GM18502 (cell line): ENCODE results near the gene TMEM161A.
"Not testable (repeated sequence)": the region's sequence is repeated elsewhere in the genome, so short reads cannot be mapped to it uniquely, and the experiment has no call there.

ENCODE experiments used
- ATAC-seq: cut with Tn5 transposase; IDR thresholded peaks from one replicate; pipeline ENCODE4 v1.9.1; 2021; ENCODE audit warnings: mild to moderate bottlenecking; ENCODE audit not compliant: unreplicated experiment, poor library complexity

Gene TMEM161A

GRCh38 chr19:19138109-19138981 is at the start of gene TMEM161A:
Gene TMEM161A (minus strand): TSS chr19:19138478. CDS start chr19:19138428, 50 bp downstream.
- peak; percentile 97 for ATAC-seq

GRCh38 chr19:19186742-19187141 is 48.5 kb upstream of the TMEM161A start:
- ATAC-seq: no peak

GRCh38 chr19:19185853-19186740 is 47.8 kb upstream of the TMEM161A start:
- no peak for ATAC-seq

- no peak for ATAC-seq
Measured at GRCh38 chr19:19181488-19181998, 43.3 kb upstream of the TMEM161A start.

GRCh38 chr19:19179548-19180441 is 41.5 kb upstream of the TMEM161A start:
- no peak for ATAC-seq

GRCh38 chr19:19176950-19177349 is 38.7 kb upstream of the TMEM161A start:
- no peak for ATAC-seq

- not testable (repeated sequence) for ATAC-seq
Measured at GRCh38 chr19:19173243-19173642, 35.0 kb upstream of the TMEM161A start.

GRCh38 chr19:19171821-19172532 is 33.7 kb upstream of the TMEM161A start:
- no peak for ATAC-seq

- ATAC-seq: no peak
Measured at GRCh38 chr19:19170873-19171672, 32.8 kb upstream of the TMEM161A start.

- peak; percentile 92 for ATAC-seq
Measured at GRCh38 chr19:19170053-19170872, 32.0 kb upstream of the TMEM161A start, which contains the start of gene MEF2B. Gene MEF2B (minus strand): TSS chr19:19170263. CDS start chr19:19150735, 19,528 bp downstream.

- ATAC-seq: no peak
Measured at GRCh38 chr19:19169236-19170052, 31.2 kb upstream of the TMEM161A start.

- ATAC-seq: no peak
Measured at GRCh38 chr19:19167612-19168011, 29.3 kb upstream of the TMEM161A start.

GRCh38 chr19:19165396-19165795 is 27.1 kb upstream of the TMEM161A start:
- ATAC-seq: no peak

GRCh38 chr19:19162495-19162894 is 24.2 kb upstream of the TMEM161A start:
- no peak for ATAC-seq

GRCh38 chr19:19160461-19161035 is 22.3 kb upstream of the TMEM161A start:
- ATAC-seq: no peak

GRCh38 chr19:19159534-19159933 is 21.3 kb upstream of the TMEM161A start:
- ATAC-seq: no peak
